Mesodermal cell (in vitro differentiated cells): Measurements from ENCODE around the gene RTL10. TPM values are rescaled to one million over a fixed set of nuclear protein-coding genes. Genes with fewer than 3 reads are reported as not detected.

Experiments
- H3K27ac ChIP-seq: 2 replicates; pipeline ENCODE4 v1.7.0; 2013; ENCODE audit warnings: mild to moderate bottlenecking, low read depth, low read length, moderate library complexity; ENCODE audit not compliant: severe bottlenecking
- H3K36me3 ChIP-seq: 2 replicates; pipeline ENCODE4 v1.7.1; 2013; ENCODE audit warnings: mild to moderate bottlenecking, low read length, moderate library complexity; ENCODE audit not compliant: control insufficient read depth, insufficient read depth
- H3K4me1 ChIP-seq: one replicate; pipeline ENCODE4 v1.7.1; 2013; ENCODE audit warnings: mild to moderate bottlenecking, low read length; ENCODE audit not compliant: insufficient read depth, control insufficient read depth, poor library complexity, severe bottlenecking
- H3K4me3 ChIP-seq: 2 replicates; pipeline ENCODE4 v1.7.0; 2013; ENCODE audit warnings: low read length, control low read depth, mild to moderate bottlenecking; ENCODE audit not compliant: insufficient read depth, poor library complexity, severe bottlenecking; ENCODE audit errors: extremely low read depth
- H3K9me3 ChIP-seq: 2 replicates; pipeline ENCODE4 v1.7.1; 2013; ENCODE audit warnings: mild to moderate bottlenecking, low read length, moderate library complexity; ENCODE audit not compliant: control insufficient read depth
- WGBS, 2 experiments: methylation state at CpG; one replicate each; pipeline ENCODE4 v1.1.5; 2013; ENCODE audit warnings: missing lambda C conversion rate in 2 of 2; ENCODE audit not compliant: insufficient coverage in 2 of 2; 5-methylcytosine and 5-hydroxymethylcytosine counted together
- polyA plus RNA-seq, 2 experiments: library from polyadenylated mRNA; stranded (reverse); fragments of 50-300 nt; gene quantifications; one replicate each; pipeline ENCODE4 v1.2.3, GENCODE V29; 2013

The RTL10 gene, protein sequence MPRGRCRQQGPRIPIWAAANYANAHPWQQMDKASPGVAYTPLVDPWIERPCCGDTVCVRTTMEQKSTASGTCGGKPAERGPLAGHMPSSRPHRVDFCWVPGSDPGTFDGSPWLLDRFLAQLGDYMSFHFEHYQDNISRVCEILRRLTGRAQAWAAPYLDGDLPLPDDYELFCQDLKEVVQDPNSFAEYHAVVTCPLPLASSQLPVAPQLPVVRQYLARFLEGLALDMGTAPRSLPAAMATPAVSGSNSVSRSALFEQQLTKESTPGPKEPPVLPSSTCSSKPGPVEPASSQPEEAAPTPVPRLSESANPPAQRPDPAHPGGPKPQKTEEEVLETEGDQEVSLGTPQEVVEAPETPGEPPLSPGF
- 9.7 TPM for polyA plus RNA-seq (2013, experiment 1 of 2)
- polyA plus RNA-seq (2013, experiment 2 of 2), result 8.9 TPM

DNA sequence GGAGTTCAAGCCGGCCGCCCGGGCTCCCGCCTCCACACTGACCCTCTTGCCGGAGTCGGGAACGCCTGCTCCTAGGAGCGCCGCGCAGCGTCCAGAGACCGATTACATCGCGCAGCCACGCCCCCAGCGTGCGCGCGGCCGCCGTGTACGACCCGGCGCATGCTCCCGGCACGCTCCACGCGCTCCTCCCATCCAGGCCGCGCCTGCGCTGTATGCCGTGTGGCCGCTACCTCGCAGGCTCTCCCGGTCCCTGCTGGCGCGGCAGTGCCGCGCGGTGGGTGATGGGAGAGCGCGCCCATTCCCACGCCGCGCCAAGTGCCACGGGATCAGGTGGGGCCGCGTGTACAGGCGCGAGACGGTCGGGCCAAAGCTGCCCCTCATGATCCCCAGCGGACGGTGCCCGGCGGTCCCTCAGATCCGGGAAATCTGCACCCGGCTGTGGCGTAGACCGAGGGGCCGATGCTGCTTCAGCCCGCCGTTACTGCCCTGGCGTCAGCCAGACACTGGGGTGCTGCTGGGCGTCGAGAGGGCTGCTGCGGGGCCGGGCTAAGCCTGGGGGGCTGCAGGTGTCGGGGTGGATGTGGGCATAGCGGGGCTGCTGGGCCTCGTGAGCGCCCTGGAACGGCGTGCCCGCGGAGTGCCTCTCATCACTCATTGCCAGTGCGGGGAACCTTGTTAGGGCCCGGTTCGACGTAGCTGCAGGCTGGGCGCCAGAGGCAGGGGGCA lies at the start of gene RTL10, which contains the start of gene GNB1L:
TSS of gene RTL10 (minus strand) at position 97 of the 726 bp plus-strand sequence. CDS start 2,613 bp downstream, outside the sequence.
TSS of gene GNB1L (minus strand) at position 97 of the 726 bp plus-strand sequence. CDS start 33,519 bp downstream, outside the sequence.
- H3K27ac ChIP-seq, result peak within 1 kb of the TSS; percentile 67
- peaks cover 33% of the 10 kb centered on the region for H3K36me3 ChIP-seq
- H3K9me3 ChIP-seq, result no peaks in the 10 kb centered on the region
- H3K4me3 ChIP-seq, result peak within 1 kb of the TSS; percentile 89
- WGBS, 2 experiments, result 0 to 1% methylated on average over 76 to 79 of the region's 81 CpGs
- H3K4me1 ChIP-seq, result peaks cover 40% of the 10 kb centered on the region

DNA sequence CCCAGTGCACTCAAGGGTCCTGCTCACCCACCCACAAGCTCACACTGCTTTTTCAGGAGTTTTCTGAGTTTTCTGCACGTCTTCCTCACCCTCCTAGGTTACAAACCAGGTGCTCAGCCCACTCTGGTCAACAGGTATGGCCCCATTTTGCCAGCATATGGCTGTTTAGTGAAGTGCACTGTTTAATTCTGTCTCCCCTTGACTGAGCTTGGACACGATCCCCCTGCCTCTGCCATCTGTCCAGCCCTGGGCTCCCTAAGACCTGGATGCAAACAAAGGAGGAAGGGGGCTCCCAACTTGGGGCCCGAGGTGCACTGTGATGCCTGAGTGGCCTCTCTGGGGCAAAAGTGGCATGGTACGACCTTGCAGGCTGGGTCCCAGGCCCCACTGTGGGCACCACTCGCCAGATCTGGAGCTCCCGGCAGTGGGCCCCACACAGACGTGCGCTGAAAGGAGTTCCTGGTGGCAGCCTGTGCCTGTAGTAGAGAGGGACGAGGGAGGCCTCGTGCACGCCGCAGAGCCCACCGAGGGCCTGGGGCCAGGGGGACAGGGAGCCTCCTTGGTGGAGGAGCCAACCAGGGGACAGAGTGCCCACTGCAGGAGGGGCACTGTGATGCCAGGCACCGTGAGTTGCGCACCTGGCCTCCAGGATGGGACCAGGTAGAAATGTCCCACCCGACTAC lies 49.6 kb upstream of the RTL10 start:
- 83 to 84% methylated on average over 14 to 15 of the region's 16 CpGs for WGBS, 2 experiments

DNA sequence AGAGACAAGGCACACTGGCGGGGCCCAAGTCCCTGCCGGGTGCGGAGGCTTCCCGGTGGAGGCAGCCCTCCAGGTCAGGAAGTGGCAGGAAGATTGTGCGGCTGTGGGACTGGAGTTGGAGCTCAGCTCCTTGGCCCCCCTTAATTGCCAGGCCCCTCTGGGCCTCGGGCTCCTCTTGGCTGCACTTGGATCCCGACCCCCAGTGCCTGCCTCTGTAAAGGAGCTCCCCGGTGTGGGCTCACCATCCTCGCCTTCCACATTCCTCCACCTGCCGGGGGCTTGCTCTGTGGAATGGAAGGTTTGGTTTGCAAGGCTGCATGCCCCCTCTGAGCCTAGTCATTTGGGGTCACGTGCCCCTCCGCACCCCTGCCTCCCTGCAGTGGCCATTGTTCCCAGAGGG lies 48.8 kb upstream of the RTL10 start:
- Histone ChIP-seq H3K4me3 (no peak overlapping the region), H3K36me3 (no peaks in the 10 kb centered on the region), H3K9me3 (no peaks in the 10 kb centered on the region), H3K4me1 (peaks cover 40% of the 10 kb centered on the region), H3K27ac (no peak overlapping the region)
- 71 to 77% methylated on average over 10 to 12 of the region's 12 CpGs for WGBS, 2 experiments

More for the DNA sequence above, 49.6 kb upstream of the RTL10 start:
- Histone ChIP-seq H3K4me3 (no peak overlapping the region), H3K36me3 (no peaks in the 10 kb centered on the region), H3K9me3 (no peaks in the 10 kb centered on the region), H3K27ac (no peak overlapping the region), H3K4me1 (peaks cover 40% of the 10 kb centered on the region)

DNA sequence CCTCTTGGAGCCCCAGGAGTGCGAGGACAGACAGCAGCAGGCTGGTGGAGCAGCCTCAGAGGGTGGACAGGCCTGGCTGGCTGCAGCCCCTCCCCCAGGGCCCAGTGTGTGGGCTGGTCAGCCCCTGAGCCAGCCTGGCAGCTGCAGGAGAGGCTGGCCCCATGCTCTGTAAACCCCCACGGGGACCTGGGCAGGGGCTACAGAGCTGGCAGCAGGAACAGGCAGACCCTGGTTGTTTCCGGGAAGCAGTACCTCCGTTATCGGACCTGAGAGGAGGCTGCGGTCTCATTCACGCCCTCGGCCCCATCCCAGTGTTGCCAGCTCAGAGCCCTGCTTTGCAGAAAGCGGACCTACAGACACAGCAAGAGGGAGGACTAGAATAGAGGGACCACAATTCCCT lies 48.4 kb upstream of the RTL10 start:
- WGBS, 2 experiments, result 59 to 71% methylated on average over 9 of the region's 9 CpGs
- no peaks in the 10 kb centered on the region for H3K9me3 ChIP-seq

DNA sequence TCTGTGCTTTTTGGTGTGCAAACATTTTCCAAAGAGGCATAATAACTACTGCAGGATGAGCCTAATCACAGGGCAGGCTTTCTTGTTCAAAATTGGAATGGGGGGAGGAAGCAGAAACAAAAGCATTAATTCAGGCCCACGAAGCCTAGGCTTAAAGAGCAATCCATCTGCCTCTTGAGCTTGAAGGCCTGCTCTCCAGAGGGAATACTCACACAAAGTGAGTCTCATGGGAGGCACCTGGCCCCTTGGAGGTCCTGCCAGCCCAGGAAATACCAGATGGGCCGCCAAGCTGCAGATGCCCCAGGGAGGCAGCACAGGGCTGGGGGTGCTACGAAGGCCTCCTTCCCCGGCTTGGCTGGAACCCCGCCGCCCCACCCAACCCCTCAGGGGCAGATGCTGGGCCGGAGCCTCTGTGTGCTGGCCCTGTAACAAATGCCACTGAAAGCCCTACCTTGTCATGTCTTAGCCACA lies 47.6 kb upstream of the RTL10 start:
- Histone ChIP-seq H3K36me3 (no peaks in the 10 kb centered on the region), H3K4me3 (no peak overlapping the region), H3K27ac (peak overlapping the region; percentile 57), H3K4me1 (peaks cover 40% of the 10 kb centered on the region), H3K9me3 (no peaks in the 10 kb centered on the region)
- WGBS, 2 experiments, result 88% methylated on average over 6 to 7 of the region's 7 CpGs

More for the DNA sequence above, 48.4 kb upstream of the RTL10 start:
- Histone ChIP-seq H3K4me3 (no peak overlapping the region), H3K36me3 (no peaks in the 10 kb centered on the region), H3K4me1 (peaks cover 40% of the 10 kb centered on the region), H3K27ac (peak overlapping the region; percentile 57)

DNA sequence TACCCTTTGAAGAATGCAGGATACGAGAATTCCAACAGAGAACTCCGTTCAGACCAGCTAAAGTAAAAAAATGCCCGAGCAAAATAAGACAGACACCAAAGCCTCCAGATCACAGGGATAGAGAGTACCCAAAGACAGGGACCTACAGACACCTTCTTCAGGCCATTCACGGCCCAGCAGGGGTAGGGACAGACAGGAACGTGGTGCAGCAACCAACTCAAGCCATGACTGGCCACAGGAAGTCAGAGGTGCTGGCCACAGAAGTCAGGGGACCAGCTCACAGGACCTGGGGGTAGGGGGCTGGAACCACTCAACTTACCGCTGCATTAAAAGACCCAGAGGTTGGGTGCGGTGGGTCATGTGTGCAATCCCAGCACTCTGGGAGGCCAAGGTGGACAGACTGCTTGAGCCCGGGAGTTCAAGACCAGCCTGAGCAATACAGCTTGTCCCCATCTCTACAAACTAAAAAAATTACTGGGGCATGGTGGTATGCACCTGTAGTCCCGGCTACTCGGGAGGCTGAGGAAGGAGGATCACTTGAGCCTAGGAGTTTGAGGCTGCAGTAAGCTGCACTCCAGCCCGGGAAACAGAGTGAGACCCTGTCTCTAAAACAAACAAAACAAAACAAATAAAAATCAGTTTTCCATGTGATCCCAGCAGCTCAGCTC lies 47.0 kb upstream of the RTL10 start:
- H3K4me3 ChIP-seq, result no peak overlapping the region
- H3K27ac ChIP-seq, result no peak overlapping the region
- H3K4me1 ChIP-seq, result peaks cover 40% of the 10 kb centered on the region
- H3K9me3 ChIP-seq, result no peaks in the 10 kb centered on the region
- no peaks in the 10 kb centered on the region for H3K36me3 ChIP-seq
- 88 to 93% methylated on average over 8 to 9 of the region's 11 CpGs for WGBS, 2 experiments

DNA sequence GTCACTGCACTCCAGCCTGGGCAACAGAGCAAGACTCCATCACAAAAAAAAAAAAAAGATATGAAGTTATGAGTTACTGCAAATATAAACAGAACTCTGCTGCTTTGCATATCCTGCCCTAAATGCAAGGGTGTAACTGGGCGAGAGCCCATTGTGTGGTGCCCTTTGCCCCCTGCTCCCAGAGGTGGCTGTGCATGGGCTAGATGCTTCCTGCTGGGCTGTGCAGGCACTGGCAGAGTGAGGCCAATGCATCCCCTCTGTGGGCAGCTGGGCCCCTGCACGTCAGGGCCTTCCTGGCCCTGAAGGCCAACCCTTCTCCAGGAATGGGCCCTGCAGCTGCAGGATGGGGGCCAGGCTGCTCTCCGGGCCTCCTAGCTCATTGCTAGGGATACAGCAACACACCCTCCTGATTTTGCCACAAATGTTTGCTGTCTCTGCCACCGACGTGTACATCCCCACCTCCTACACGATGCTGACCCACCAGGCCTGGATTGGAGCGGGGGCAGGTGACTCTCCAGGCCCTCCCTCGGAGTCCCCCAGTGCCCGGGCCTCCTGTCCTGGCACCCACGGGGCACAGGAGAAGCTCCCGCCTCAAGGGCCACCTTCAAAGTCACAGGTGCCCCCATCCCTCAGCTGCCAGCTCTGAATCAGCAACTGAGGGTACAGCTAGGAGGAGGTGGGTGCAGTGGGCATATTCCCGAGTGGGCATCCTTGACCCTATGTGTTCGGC lies 46.2 kb upstream of the RTL10 start:
- Histone ChIP-seq H3K36me3 (no peaks in the 10 kb centered on the region), H3K9me3 (no peaks in the 10 kb centered on the region), H3K27ac (no peak overlapping the region), H3K4me3 (no peak overlapping the region), H3K4me1 (peaks cover 40% of the 10 kb centered on the region)
- 88 to 95% methylated on average over 11 to 13 of the region's 13 CpGs for WGBS, 2 experiments

DNA sequence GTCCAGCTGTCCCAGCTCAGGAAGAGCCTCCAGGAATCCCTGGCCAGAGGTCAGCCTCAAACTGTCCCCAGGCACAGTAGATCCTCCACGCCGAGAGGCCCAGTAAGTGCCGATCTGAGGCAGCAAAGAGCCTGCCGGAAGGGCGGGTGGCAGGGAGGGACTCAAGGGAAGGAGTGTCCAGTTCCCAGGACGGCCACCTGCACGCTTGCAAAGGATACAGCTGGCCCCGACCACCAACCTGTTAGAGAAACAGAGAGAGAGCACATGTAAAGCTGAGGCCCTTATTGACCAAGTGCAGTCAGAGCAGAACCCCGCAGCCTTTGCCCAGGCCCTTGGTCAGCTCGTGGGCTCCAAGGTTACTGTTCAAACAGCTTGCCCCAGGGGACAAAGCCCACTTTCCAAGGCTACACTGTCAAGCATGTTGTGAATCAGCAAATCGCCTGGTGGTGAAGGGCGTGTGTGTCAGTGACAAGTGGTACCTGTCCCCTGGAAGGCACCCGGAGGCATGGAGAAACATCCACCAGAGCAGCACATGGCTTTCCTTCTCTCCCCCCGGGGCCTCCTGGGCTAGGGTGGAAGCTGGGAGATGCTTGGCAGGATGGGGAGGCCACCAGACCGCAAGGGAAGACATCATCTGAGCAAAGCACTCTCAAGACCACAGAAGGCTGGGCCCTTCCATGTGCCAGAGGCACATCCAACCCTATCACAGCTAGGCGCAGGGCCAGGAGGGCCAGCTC lies 44.3 kb upstream of the RTL10 start:
- Histone ChIP-seq H3K36me3 (no peaks in the 10 kb centered on the region), H3K27ac (no peak overlapping the region), H3K4me1 (peaks cover 26% of the 10 kb centered on the region), H3K9me3 (no peaks in the 10 kb centered on the region), H3K4me3 (no peak overlapping the region)
- 92 to 95% methylated on average over 14 of the region's 16 CpGs for WGBS, 2 experiments

DNA sequence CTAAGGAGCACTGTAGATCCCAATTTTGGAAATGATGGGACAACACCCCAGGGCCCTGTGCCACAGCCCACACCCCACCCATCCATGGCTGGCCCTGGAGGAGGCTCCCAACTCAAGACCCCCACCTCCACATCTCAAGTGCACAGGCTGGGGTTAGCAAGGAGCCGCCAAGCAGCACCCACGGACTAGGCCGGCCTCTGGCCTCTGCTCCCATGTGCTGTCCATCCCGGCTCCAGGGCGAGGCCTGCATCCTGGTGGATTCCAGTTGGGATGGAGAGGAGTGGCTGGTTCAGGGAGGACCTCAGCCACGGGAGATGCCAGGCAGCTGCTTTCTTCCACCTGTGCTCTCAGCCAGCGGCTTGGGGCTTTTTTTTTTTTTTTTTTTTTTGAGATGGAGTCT lies 43.5 kb upstream of the RTL10 start:
- no peak overlapping the region for H3K27ac ChIP-seq
- 92 to 100% methylated on average over 5 to 6 of the region's 7 CpGs for WGBS, 2 experiments
- peaks cover 21% of the 10 kb centered on the region for H3K4me1 ChIP-seq
- H3K9me3 ChIP-seq, result no peaks in the 10 kb centered on the region
- H3K36me3 ChIP-seq, result no peaks in the 10 kb centered on the region
- H3K4me3 ChIP-seq, result no peak overlapping the region
